HL-60 (cell line): ENCODE data around the gene ETV6.

Experiments used
- GABPA ChIP-seq: IDR thresholded peaks from 2 replicates; pipeline ENCODE4 v1.6.1; 2012; ENCODE audit warnings: low read depth
- POLR2AphosphoS5 ChIP-seq: IDR thresholded peaks from 2 replicates; pipeline ENCODE4 v1.6.1; 2012; ENCODE audit warnings: low read depth
- REST ChIP-seq: IDR thresholded peaks from 2 replicates; pipeline ENCODE4 v1.6.1; 2012; ENCODE audit warnings: low read depth; ENCODE audit not compliant: insufficient replicate concordance
- SPI1 ChIP-seq: IDR thresholded peaks from 2 replicates; pipeline ENCODE4 v1.6.1; 2012; ENCODE audit warnings: low read depth, mild to moderate bottlenecking, borderline replicate concordance
- TF ChIP-seq, protein P1 (sequence below): IDR thresholded peaks from one replicate; pipeline ENCODE4 v1.5.1; 2011; ENCODE audit warnings: low read length, control low read depth, inconsistent platforms; ENCODE audit not compliant: insufficient read depth

- TF ChIP-seq, protein P1, sequence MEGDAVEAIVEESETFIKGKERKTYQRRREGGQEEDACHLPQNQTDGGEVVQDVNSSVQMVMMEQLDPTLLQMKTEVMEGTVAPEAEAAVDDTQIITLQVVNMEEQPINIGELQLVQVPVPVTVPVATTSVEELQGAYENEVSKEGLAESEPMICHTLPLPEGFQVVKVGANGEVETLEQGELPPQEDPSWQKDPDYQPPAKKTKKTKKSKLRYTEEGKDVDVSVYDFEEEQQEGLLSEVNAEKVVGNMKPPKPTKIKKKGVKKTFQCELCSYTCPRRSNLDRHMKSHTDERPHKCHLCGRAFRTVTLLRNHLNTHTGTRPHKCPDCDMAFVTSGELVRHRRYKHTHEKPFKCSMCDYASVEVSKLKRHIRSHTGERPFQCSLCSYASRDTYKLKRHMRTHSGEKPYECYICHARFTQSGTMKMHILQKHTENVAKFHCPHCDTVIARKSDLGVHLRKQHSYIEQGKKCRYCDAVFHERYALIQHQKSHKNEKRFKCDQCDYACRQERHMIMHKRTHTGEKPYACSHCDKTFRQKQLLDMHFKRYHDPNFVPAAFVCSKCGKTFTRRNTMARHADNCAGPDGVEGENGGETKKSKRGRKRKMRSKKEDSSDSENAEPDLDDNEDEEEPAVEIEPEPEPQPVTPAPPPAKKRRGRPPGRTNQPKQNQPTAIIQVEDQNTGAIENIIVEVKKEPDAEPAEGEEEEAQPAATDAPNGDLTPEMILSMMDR = no peak
- TF ChIP-seq GABPA (no peak), POLR2AphosphoS5 (no peak), REST (no peak), SPI1 (no peak)
These were observed 277.9 kb downstream of the ETV6 start for GRCh38 chr12:11927286-11927935.
